Peyer's patch (tissue), 4 donors: ENCODE data around the gene ZBTB48. TPM values are rescaled to one million over a fixed set of nuclear protein-coding genes. Genes with fewer than 3 reads are reported as not detected.

ENCODE experiments used
- DNase-seq, 3 donors: peaks; one replicate each; pipeline ENCODE4 v3.0.0-alpha.2; 2017 to 2019
- H3K27ac ChIP-seq, 4 donors: fragments of 200-600 bp; sonication (generic); one replicate each; pipeline ENCODE4 v1.5.1; 2016 to 2019
- H3K27me3 ChIP-seq, 2 donors: fragments of 200-600 bp; sonication (generic); one replicate each; pipeline ENCODE4 v1.5.1; 2019
- H3K36me3 ChIP-seq, 3 donors: fragments of 200-600 bp; sonication (generic); one replicate each; pipeline ENCODE4 v1.5.1; 2016 to 2019
- H3K4me1 ChIP-seq, 4 donors: fragments of 200-600 bp; sonication (generic); one replicate each; pipeline ENCODE4 v1.5.1; 2016 to 2019
- H3K4me3 ChIP-seq, 4 donors: fragments of 200-600 bp; sonication (generic); 1 replicate in 3 of 4; 2 replicates in 1 of 4; pipeline ENCODE4 v1.5.1; 2016 to 2019; ENCODE audit warnings: mild to moderate bottlenecking in 1 of 4
- H3K9me3 ChIP-seq, 4 donors: fragments of 200-600 bp; sonication (generic); one replicate each; pipeline ENCODE4 v1.5.1; 2016 to 2019; ENCODE audit warnings: mild to moderate bottlenecking in 1 of 4
- POLR2A ChIP-seq, 2 donors: fragments of 450-650 bp; IDR thresholded peaks; one replicate each; pipeline ENCODE4 v1.5.1; 2017; ENCODE audit warnings: antibody characterized with exemption in 2 of 2, mild to moderate bottlenecking in 2 of 2, moderate library complexity in 2 of 2
- total RNA-seq, 4 donors: library from RNA; depleted of rRNA; stranded (reverse); fragments of >200 nt; gene quantifications; one replicate each; pipeline ENCODE4 v1.1.0, GENCODE V29; 2016
- TF ChIP-seq, protein P1 (sequence below), 6 experiments: fragments of 450-650 bp in 4 of 6; fragments of 200-600 bp in 2 of 6; sonication (generic) in 1 of 6; IDR thresholded peaks; one replicate each; pipeline ENCODE4 v1.5.1; 2017 to 2019; ENCODE audit warnings: antibody characterized with exemption in 6 of 6, mild to moderate bottlenecking in 3 of 6, moderate library complexity in 1 of 6

The ZBTB48 gene
- total RNA-seq, 4 donors from 2014 or later: 27.0 to 80.9 (median 38.2) TPM

DNA sequence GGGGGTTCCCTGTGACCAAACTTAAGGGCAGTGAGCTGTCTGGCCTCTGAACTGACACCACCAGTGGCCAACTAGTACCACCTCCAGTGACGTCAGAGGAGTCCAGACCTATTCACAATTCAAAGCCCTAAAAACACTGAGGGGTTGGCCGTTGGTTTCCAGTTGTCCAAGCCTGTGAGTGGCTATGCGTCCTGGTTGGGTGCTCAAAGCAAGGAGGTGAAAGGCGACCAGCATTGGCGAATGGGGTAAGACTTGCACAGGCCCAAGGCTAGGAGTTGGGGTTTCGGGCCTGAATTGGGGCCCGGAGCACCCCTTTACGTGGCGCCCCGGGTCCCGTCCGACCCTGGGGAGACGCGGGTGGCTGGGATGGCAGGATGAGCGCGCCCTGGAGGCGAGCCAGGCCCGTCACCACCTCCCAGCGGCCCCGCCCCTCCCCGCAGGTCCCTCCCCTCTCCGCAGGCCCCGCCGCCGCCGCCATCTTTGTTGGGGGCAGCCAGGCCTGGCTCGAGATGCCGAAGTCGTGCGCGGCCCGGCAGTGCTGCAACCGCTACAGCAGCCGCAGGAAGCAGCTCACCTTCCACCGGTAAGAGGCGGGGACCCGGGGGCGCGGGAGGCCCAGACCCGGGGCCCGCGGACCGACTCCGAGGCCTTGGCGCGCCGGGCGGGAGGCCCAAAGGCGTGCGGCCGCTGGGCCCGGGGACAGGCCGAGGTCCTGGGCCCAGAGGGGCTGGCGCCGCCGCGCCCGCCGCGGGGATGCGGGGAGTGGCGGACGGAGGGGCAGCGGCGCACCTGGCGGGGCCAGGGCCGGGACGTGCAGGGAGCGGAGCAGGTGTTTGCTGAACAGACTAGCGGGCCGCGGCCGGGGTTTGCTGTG, 45.2 kb downstream of the ZBTB48 start, which contains the start of gene THAP3:
Gene THAP3 (plus strand): TSS at position 159 of the 874 bp plus-strand sequence. CDS start 351 bp downstream, at position 510.
- H3K27me3 ChIP-seq: no peaks in the 10 kb centered on the region
- H3K9me3 ChIP-seq: no peaks in the 10 kb centered on the region
- H3K27ac ChIP-seq: peak within 1 kb of the TSS; percentile 80 to 90 (median 83)
- H3K36me3 ChIP-seq: peaks cover 0 to 54% (median 0%) of the 10 kb centered on the region in 3 donors
- DNase-seq: peak; percentile 87 to 94 (median 93)
- peak within 1 kb of the TSS; percentile 82 to 89 (median 86) for H3K4me3 ChIP-seq
- TF ChIP-seq, protein P1, sequence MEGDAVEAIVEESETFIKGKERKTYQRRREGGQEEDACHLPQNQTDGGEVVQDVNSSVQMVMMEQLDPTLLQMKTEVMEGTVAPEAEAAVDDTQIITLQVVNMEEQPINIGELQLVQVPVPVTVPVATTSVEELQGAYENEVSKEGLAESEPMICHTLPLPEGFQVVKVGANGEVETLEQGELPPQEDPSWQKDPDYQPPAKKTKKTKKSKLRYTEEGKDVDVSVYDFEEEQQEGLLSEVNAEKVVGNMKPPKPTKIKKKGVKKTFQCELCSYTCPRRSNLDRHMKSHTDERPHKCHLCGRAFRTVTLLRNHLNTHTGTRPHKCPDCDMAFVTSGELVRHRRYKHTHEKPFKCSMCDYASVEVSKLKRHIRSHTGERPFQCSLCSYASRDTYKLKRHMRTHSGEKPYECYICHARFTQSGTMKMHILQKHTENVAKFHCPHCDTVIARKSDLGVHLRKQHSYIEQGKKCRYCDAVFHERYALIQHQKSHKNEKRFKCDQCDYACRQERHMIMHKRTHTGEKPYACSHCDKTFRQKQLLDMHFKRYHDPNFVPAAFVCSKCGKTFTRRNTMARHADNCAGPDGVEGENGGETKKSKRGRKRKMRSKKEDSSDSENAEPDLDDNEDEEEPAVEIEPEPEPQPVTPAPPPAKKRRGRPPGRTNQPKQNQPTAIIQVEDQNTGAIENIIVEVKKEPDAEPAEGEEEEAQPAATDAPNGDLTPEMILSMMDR (IDR thresholded peaks at IDR 0.05): peak in 2 of 6 experiments; percentile 12 to 28
- TF ChIP-seq POLR2A (IDR thresholded peaks at IDR 0.05): peak in 1 of 2 donors; percentile 24
- H3K4me1 ChIP-seq: peaks cover 0 to 20% (median 9%) of the 10 kb centered on the region in 4 donors

DNA sequence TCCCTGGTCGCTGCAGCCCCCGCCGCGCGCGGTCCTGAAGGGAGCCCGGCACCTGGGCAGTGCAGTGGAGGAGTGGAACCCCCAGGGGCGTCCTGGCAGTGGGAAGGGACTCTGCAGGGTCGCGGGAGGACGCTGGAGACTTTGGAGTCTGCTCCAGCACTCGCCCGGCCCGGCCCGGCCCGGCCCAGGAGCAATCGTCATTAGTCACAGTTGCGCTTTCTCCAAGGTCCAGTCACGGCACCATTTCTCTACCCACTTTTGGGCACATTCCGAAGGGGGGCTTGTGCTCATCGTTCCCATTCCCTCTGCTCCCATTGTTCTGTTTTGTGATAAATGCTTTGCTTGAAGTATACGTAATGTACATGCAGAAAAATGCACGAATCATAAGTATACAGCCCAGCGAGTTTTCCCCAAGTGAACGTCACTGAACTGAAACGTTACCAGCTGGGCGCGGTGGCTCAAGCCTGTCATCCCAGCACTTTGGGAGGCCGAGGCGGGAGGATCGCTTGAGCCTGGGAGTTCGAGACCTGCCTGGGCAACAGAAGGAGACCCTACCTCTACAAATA, 45.9 kb downstream of the ZBTB48 start:
- TF ChIP-seq POLR2A (IDR thresholded peaks at IDR 0.05): no peak
- TF ChIP-seq, protein P1 (IDR thresholded peaks at IDR 0.05): no peak
- Histone ChIP-seq H3K9me3 (no peaks in the 10 kb centered on the region), H3K4me3 (peak overlapping the region; percentile 82 to 89 (median 86)), H3K4me1 (peaks cover 0 to 20% (median 9%) of the 10 kb centered on the region in 4 donors), H3K27ac (peak overlapping the region; percentile 80 to 90 (median 83)), H3K27me3 (no peaks in the 10 kb centered on the region), H3K36me3 (peaks cover 0 to 54% (median 0%) of the 10 kb centered on the region in 3 donors)
- DNase-seq: no peak

GRCh38 chr1:6627031-6627430, 47.2 kb downstream of the ZBTB48 start:
- no peak overlapping the region for H3K4me3 ChIP-seq
- no peak for DNase-seq
- H3K27me3 ChIP-seq: no peaks in the 10 kb centered on the region
- H3K27ac ChIP-seq: no peak overlapping the region
- TF ChIP-seq POLR2A (IDR thresholded peaks at IDR 0.05): no peak
- H3K4me1 ChIP-seq: peaks cover 0 to 20% (median 9%) of the 10 kb centered on the region in 4 donors
- no peaks in the 10 kb centered on the region for H3K9me3 ChIP-seq
- H3K36me3 ChIP-seq: peaks cover 0 to 53% (median 0%) of the 10 kb centered on the region in 3 donors

DNA sequence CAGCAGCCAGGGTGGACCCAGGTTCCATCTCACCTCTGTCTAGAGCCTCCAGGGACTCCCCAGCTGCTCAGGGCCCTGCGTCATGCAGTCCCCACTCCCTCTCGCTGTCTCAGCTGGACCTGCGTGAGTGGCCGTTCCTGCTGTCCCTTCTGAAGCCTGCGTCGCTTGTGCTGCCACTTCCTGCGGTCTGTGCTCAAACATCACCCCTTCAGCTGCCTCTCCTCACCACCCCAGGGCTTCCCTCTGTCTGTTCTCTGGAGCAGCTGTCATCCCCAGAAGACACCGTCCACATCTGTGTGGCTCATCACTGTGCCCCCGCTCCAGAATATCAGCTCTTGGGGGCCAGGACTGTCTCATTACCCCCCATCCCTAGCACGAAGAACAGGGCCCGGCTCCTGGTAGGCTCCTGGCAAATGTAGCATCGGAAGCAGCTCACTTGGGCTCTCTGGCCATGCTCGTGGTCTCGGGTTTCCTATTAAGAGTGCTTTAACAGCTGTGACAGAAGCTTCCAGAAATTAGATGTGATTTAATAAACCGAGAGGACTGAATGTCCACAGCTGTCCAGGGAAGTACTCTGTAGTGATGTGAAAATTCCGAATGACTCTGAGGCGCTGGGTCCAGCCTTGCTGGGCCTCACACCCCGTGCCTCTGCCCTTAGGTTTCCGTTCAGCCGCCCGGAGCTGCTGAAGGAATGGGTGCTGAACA, 48.2 kb downstream of the ZBTB48 start:
- Histone ChIP-seq H3K9me3 (no peaks in the 10 kb centered on the region), H3K4me3 (no peak overlapping the region), H3K36me3 (peaks cover 0 to 54% (median 0%) of the 10 kb centered on the region in 3 donors), H3K4me1 (peaks cover 0 to 20% (median 9%) of the 10 kb centered on the region in 4 donors), H3K27ac (no peak overlapping the region), H3K27me3 (no peaks in the 10 kb centered on the region)
- TF ChIP-seq, protein P1 (IDR thresholded peaks at IDR 0.05): no peak
- TF ChIP-seq POLR2A (IDR thresholded peaks at IDR 0.05): no peak
- no peak for DNase-seq

DNA sequence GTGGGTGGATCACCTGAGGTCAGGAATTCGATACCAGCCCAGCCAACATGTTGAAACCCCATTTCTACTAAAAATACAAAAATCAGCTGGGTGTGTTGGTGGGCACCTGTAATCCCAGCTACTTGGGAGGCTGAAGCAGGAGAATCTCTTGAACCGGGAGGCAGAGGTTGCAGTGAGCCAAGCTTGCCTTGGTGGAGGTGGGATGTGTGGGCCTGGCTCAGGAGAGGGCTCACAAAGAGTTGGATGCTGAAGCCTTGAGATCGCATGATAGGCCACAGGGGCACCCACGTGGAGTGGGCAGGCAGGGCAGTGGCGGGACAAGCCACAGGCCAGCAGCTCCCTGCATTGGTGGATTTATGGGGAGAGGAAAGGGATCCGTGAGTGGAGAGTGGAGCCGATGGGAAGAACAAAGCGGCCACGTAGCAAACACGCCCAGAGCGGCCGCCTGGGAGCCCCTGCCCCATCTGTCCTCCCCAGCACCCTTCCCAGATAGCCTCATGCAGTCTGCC, 49.2 kb downstream of the ZBTB48 start:
- Histone ChIP-seq H3K36me3 (peaks cover 0 to 65% (median 0%) of the 10 kb centered on the region in 3 donors), H3K27ac (no peak overlapping the region), H3K27me3 (no peaks in the 10 kb centered on the region), H3K4me3 (no peak overlapping the region), H3K4me1 (peaks cover 0 to 20% (median 9%) of the 10 kb centered on the region in 4 donors), H3K9me3 (no peaks in the 10 kb centered on the region)
- DNase-seq: no peak
- TF ChIP-seq, protein P1 (IDR thresholded peaks at IDR 0.05): no peak
